ENCODE results near the gene CCDC181.
A peak's percentile ranks its signal among the peaks of the same experiment; 100 is the strongest.

CCDC181 gene

DNA sequence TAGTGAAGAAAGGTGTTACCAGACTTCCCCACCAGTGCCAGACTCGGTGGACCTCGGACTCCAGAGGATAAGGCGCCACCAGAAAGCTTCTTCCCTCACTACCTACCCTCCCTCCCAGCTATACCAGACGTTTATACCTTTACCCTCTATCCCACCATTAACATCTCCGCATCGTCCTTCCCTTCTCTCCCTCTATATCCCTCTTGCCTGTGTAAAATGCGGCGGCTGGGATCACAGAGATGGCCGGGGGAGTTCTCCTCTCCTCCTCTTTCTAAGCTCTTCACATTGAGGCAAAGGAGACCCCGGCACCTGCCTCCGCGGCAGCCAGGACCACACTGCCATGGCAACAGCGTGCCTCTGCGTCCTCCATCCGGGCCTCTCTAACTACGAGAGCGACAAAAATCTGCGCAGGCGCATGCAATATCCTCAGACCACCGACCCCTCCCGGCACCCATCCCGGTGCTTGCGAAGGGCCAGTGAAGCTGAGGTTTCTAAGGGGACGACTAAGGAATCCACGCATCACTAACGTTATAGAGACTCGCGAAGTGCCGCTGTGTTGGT, at the start of gene CCDC181:
CCDC181 (minus strand) TSS at position 394 of the 561 bp plus-strand sequence. CDS start 2,547 bp downstream, outside the sequence.
- peak within 1 kb of the TSS; percentile 69 for H3K4me3 ChIP-seq (ENCODE audit: low read depth, low read length)
- DNase-seq (ENCODE audit: low read depth) = peak; percentile 29

DNA sequence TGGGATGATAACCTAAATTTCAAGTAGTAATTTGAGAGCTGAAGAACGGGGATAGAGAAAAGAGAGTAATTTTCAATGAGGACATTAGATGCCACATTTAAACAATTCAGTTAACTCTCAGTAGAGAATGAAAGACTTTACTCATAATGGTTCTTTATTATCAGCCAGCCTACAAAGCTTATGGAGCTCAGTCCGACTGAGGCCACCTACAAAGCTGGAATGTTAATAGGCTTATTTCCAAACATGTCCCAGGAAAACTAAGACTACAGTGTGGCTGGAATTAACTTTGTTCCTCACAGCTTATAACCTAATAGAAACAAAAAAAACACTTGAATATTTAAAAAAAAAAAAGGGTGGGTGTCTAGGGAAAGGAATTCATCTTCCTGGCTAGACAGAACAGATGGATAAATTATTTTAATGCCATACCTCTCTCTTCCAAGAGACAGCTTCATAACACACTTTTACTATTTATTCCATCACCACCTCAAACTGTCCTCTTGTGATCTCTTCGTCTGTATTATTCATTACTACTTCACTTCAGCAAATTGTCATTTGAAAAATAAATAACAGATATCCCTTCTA, 48.6 kb upstream of the CCDC181 start:
- no peak for DNase-seq (ENCODE audit: low read depth)
- H3K4me3 ChIP-seq (ENCODE audit: low read depth, low read length) = no peak overlapping the region

DNA sequence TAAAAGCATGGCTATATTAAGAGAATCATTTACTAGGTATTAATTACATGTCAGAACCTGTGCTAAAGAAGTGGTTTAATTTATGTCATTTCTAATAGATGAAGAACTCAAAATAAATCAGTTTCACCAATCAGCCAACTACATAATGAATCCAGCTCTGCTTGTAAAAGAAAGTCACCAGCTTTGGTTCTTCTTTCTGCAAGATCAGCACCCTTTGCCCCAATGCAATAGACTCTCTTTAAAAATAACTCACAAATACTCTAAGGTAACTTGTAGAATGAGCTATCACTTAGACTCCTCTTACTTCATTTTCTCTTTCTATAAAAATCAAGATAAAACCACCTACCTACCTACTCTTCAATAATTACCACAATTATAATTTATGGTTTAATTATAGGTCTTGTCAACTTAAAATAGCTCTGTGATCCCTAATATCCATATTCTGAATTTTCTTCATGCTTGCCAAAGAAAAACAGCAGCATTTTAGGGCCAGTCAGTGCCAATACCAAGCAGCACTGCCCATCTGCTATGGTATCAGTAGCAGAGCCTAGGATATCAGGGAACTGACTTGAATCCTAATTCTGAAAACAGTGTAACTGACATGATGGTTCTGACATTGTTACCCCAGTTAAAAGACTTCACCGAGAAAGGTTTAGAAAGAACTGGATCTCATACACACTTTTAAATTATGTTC, 47.2 kb upstream of the CCDC181 start:
- H3K4me3 ChIP-seq (ENCODE audit: low read depth, low read length) = no peak overlapping the region
- no peak for DNase-seq (ENCODE audit: low read depth)

GRCh38 chr1:169473347-169473746, 46.1 kb upstream of the CCDC181 start:
- DNase-seq (ENCODE audit: low read depth) = no peak
- H3K4me3 ChIP-seq (ENCODE audit: low read depth, low read length) = no peak overlapping the region

DNA sequence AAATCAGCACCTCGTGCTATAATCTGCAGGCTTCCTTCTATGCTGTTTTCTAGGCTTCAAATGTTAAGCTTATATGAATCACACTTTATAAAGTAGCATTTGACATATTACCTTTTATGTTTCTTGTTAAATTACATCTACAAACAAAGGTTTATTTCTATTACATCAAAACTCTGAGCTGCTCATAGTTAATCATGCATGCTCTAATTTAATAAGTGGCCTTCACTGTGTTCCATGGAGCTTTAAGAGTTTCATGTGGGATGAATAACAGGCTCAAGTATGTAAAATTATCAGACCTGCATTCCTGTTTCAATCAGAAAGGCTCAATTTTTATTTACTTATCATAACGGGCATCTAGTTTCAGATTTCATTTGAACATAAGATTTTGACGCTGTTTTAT, 45.5 kb upstream of the CCDC181 start:
- H3K4me3 ChIP-seq (ENCODE audit: low read depth, low read length) = no peak overlapping the region
- DNase-seq (ENCODE audit: low read depth) = no peak

DNA sequence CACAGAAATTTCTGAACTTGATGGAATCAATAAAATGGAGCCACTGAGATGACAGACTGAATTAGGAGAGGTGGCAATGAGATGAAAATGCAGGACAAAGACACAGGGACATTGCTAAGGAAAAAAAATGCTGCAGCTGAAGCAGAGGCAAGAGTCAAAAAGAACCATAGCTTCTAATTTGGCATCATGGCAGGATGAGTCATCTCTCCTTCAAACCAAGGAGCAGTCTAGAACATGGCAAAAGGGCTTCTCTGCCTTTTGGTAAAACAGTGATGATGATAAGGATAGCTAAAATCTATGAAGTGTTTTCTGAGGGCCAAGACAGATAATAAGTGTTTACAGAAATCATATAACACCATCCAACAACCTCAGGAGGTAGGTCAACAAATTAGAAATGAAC, 41.7 kb upstream of the CCDC181 start:
- no peak for DNase-seq (ENCODE audit: low read depth)
- H3K4me3 ChIP-seq (ENCODE audit: low read depth, low read length) = no peak overlapping the region

DNA sequence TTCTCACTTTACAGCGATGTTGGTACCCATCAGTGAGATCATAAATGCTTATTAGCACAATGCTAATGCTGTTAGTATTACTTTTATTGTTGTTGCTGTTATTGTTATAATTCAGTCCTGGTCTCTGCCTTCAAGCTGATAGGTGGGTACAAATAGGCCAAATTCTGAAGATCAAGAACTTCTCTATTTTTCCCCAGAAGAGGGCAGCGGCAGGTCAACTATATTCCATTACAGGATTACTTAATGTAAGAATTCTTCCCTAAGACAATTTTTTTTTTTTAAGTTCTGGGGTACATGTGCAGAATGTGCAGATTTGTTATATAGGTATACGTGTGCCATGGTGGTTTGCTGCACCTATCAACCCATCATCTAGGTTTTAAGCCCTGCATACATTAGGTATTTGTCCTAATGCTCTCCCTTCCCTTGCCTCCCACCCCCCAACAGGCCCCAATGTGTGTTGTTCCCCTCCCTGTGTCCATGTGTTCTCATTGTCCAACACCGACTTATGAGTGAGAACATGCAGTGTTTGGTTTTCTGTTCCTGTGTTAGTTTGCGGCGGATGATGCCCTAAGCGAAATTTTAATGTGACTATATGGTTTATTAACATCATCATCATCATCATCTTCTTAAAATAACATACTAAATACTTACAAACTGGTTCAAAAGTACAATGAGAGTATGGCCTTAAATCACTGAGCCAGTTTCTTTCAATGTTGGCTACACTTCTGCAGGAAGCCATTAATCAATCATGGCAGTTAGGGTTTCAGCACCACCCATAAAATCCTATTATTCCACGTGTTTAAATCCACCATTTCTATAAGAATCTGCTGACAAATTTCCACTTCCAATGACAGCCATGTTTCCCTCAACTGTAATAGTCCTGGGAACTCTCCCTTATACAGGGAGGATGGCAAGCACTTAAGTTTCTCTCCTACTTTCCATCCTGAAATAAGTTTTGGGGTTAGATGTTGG, 39.3 kb upstream of the CCDC181 start:
- H3K4me3 ChIP-seq (ENCODE audit: low read depth, low read length) = no peak overlapping the region
- DNase-seq (ENCODE audit: low read depth) = no peak

GRCh38 chr1:169465281-169465680, 38.0 kb upstream of the CCDC181 start:
- DNase-seq (ENCODE audit: low read depth) = no peak
- no peak overlapping the region for H3K4me3 ChIP-seq (ENCODE audit: low read depth, low read length)

- DNase-seq (ENCODE audit: low read depth) = no peak
- no peak overlapping the region for H3K4me3 ChIP-seq (ENCODE audit: low read depth, low read length)
Observed at GRCh38 chr1:169462385-169462784, 35.1 kb upstream of the CCDC181 start.

- DNase-seq (ENCODE audit: low read depth) = no peak
Observed at GRCh38 chr1:169461390-169462000, 34.2 kb upstream of the CCDC181 start.

GRCh38 chr1:169460191-169460833, 33.0 kb upstream of the CCDC181 start:
- H3K4me3 ChIP-seq (ENCODE audit: low read depth, low read length) = peak overlapping the region; percentile 28
- no peak for DNase-seq (ENCODE audit: low read depth)

More at GRCh38 chr1:169461390-169462000, 34.2 kb upstream of the CCDC181 start:
- no peak overlapping the region for H3K4me3 ChIP-seq (ENCODE audit: low read depth, low read length)

GRCh38 chr1:169457443-169457842, 30.2 kb upstream of the CCDC181 start:
- no peak overlapping the region for H3K4me3 ChIP-seq (ENCODE audit: low read depth, low read length)
- no peak for DNase-seq (ENCODE audit: low read depth)

DNA sequence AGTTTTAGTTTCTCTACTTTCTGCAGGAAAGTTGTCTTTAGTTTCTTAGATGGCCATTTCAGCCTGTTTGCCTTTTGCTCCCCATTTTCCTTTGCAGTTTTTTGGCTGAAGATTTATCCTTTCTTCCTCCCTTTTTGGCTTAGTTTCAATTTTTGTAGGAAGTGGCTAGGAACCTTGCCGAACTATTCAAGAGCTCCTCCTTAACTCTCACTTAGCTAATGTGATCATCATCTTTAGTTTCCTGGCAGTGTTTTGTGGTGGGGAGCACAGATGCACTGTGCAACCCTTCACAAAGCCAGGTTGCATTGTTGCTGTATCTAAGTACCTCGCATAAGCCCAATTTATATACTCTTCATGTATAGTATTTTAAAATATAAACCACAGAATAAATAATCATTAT, 28.8 kb upstream of the CCDC181 start:
- no peak for DNase-seq (ENCODE audit: low read depth)
- no peak overlapping the region for H3K4me3 ChIP-seq (ENCODE audit: low read depth, low read length)

GRCh38 chr1:169452921-169453320, 25.6 kb upstream of the CCDC181 start:
- no peak overlapping the region for H3K4me3 ChIP-seq (ENCODE audit: low read depth, low read length)
- DNase-seq (ENCODE audit: low read depth) = no peak

DNA sequence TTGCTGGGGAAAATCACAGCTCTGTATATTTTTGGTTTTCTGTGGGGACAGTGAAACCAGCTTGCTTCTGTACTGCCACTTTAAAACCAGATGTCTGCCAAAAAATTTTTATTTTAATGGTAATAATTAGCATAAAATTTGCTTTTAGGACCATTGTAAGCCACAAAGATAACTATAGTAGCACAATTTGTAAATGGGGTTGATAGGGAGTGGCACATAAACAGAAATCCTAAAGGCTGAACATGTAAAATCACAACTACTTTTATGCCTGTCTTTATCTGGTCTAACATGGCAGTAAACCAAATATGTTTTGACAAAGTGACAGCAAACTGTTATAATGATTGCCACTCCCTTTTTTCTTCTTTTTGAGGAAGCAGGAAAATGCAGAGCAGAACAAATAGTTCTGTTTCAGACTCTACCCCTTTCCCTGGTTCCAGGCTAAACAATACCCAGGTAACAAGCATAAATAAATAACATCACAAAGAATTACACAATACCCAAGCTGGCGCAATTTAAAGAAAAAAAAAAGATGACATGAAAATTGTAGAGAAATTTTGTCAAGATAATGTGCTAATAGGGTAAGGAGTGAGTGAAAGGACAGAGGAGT, 24.0 kb upstream of the CCDC181 start:
- DNase-seq (ENCODE audit: low read depth) = no peak

GRCh38 chr1:169443923-169444322, 16.6 kb upstream of the CCDC181 start:
- H3K4me3 ChIP-seq (ENCODE audit: low read depth, low read length) = no peak overlapping the region
- DNase-seq (ENCODE audit: low read depth) = no peak

More for the DNA sequence above, 24.0 kb upstream of the CCDC181 start:
- no peak overlapping the region for H3K4me3 ChIP-seq (ENCODE audit: low read depth, low read length)

- DNase-seq (ENCODE audit: low read depth) = no peak
- H3K4me3 ChIP-seq (ENCODE audit: low read depth, low read length) = peak overlapping the region; percentile 69
Observed at GRCh38 chr1:169426174-169426705, 1.0 kb downstream of the CCDC181 start.

- no peak for DNase-seq (ENCODE audit: low read depth)
- H3K4me3 ChIP-seq (ENCODE audit: low read depth, low read length) = no peak overlapping the region
Observed at GRCh38 chr1:169421309-169421708, 6.0 kb downstream of the CCDC181 start.

All from skeletal muscle cell (primary cell).